HepG2 (cell line): ENCODE results near the gene DNAJB11. TPM values are rescaled to one million over a fixed set of nuclear protein-coding genes. Genes with fewer than 3 reads are reported as not detected.
A peak's percentile ranks its signal among the peaks of the same experiment; 100 is the strongest.

Experiments
- FOXC1 ChIP-seq: sonication (generic); formaldehyde crosslinking; IDR thresholded peaks from 2 replicates; pipeline ENCODE4 v1.8.0; 2022; ENCODE audit warnings: mild to moderate bottlenecking, missing genetic modification reagents, borderline replicate concordance
- HINFP ChIP-seq: sonication (generic); formaldehyde crosslinking; IDR thresholded peaks from 2 replicates; pipeline ENCODE4 v1.4.0; 2020; ENCODE audit warnings: low read depth, mild to moderate bottlenecking, missing genetic modification reagents
- MED1 ChIP-seq: sonication (generic); formaldehyde crosslinking; IDR thresholded peaks from 2 replicates; pipeline ENCODE4 v1.4.0; 2020; ENCODE audit warnings: missing genetic modification reagents
- MLXIP ChIP-seq: sonication (generic); formaldehyde crosslinking; IDR thresholded peaks from 2 replicates; pipeline ENCODE4 v1.9.0; 2021; ENCODE audit warnings: missing genetic modification reagents, borderline replicate concordance
- MXI1 ChIP-seq: IDR thresholded peaks from 3 replicates; pipeline ENCODE4 v1.6.1; 2012; ENCODE audit warnings: low read depth, low read length, inconsistent platforms, borderline replicate concordance
- NCOR1 ChIP-seq: fragments of 200-600 bp; sonication (generic); IDR thresholded peaks from 2 replicates; pipeline ENCODE4 v1.7.0; 2017; ENCODE audit warnings: antibody characterized with exemption, low read length, borderline replicate concordance
- PRMT3 ChIP-seq: sonication (generic); formaldehyde crosslinking; IDR thresholded peaks from 2 replicates; pipeline ENCODE4 v1.8.1; 2022; ENCODE audit warnings: low read depth, mild to moderate bottlenecking, moderate library complexity, missing genetic modification reagents, borderline replicate concordance
- SIX1 ChIP-seq: sonication (generic); formaldehyde crosslinking; IDR thresholded peaks from 2 replicates; pipeline ENCODE4 v1.4.0; 2020; ENCODE audit warnings: missing genetic modification reagents, borderline replicate concordance
- SIX4 ChIP-seq: sonication (generic); formaldehyde crosslinking; IDR thresholded peaks from 2 replicates; pipeline ENCODE4 v1.4.0; 2020; ENCODE audit warnings: missing genetic modification reagents
- TIGD3 ChIP-seq: sonication (generic); formaldehyde crosslinking; IDR thresholded peaks from 2 replicates; pipeline ENCODE4 v1.5.1; 2020; ENCODE audit warnings: mild to moderate bottlenecking, missing genetic modification reagents, borderline replicate concordance
- ZNF644 ChIP-seq: IDR thresholded peaks from 2 replicates; pipeline ENCODE4 v1.6.1; 2016; ENCODE audit warnings: low read depth
- ZNF766 ChIP-seq: sonication (generic); formaldehyde crosslinking; IDR thresholded peaks from 2 replicates; pipeline ENCODE4 v1.5.0; 2020; ENCODE audit warnings: missing genetic modification reagents, borderline replicate concordance
- polyA plus RNA-seq, 8 experiments: library from polyadenylated mRNA; depleted of rRNA in 3 of 8; stranded (reverse) in 7 of 8; unstranded in 1 of 8; fragments of >200 nt; fragmentation: Illumina TruSeq in 4 of 8; extraction: Trizol in 4 of 8; gene quantifications; 2 replicates each; pipeline versions ENCODE4 v1.2.1 to v1.2.3, GENCODE V29; 2011 to 2016; ENCODE audit warnings: low read depth in 4 of 8, missing spikeins in 1 of 8, mixed read lengths in 1 of 8; ENCODE audit not compliant: insufficient read depth in 1 of 8
- total RNA-seq, 5 experiments: library from RNA; depleted of rRNA; stranded (reverse); fragments of >200 nt; fragmentation: Illumina TruSeq; extraction: Trizol; gene quantifications; 2 replicates each; pipeline ENCODE4 v1.2.3, GENCODE V29; 2016; ENCODE audit warnings: low read depth in 1 of 5
- TF ChIP-seq, protein P1 (sequence below): sonication (generic); formaldehyde crosslinking; IDR thresholded peaks from 2 replicates; pipeline ENCODE4 v1.4.0; 2020; ENCODE audit warnings: missing genetic modification reagents, borderline replicate concordance
- TF ChIP-seq, protein P2 (sequence below): IDR thresholded peaks from 2 replicates; pipeline ENCODE4 v1.6.1; 2016; ENCODE audit warnings: missing genetic modification reagents, missing compliant biosample characterization
- TF ChIP-seq, protein P3 (sequence below): sonication (generic); formaldehyde crosslinking; IDR thresholded peaks from 2 replicates; pipeline ENCODE4 v1.5.0; 2020; ENCODE audit warnings: missing genetic modification reagents, mild to moderate bottlenecking, borderline replicate concordance

Gene DNAJB11
- total and polyA plus RNA-seq, 2 of the 13 experiments (the other 11 are each of a cell fraction or from before 2014, with no cell fraction given) = 41.0 to 132 TPM

- TF ChIP-seq MLXIP (CRISPR knock-in tag) (no peak), FOXC1 (peak; percentile 24; the same call in 1 of the 2 replicates), PRMT3 (CRISPR knock-in tag) (no peak), HINFP (CRISPR knock-in tag) (no peak), TIGD3 (CRISPR knock-in tag) (no peak), SIX1 (CRISPR knock-in tag) (peak; percentile 87), ZNF766 (CRISPR knock-in tag) (no peak), MXI1 (no peak; the same call in 2 of the 3 replicates), NCOR1 (peak; percentile 36; the same call in 1 of the 2 replicates), MED1 (CRISPR knock-in tag) (peak; percentile 99), SIX4 (CRISPR knock-in tag) (peak; percentile 64; the same call in 1 of the 2 replicates), ZNF644 (CRISPR knock-in tag) (peak; percentile 98)
- TF ChIP-seq, protein P1, sequence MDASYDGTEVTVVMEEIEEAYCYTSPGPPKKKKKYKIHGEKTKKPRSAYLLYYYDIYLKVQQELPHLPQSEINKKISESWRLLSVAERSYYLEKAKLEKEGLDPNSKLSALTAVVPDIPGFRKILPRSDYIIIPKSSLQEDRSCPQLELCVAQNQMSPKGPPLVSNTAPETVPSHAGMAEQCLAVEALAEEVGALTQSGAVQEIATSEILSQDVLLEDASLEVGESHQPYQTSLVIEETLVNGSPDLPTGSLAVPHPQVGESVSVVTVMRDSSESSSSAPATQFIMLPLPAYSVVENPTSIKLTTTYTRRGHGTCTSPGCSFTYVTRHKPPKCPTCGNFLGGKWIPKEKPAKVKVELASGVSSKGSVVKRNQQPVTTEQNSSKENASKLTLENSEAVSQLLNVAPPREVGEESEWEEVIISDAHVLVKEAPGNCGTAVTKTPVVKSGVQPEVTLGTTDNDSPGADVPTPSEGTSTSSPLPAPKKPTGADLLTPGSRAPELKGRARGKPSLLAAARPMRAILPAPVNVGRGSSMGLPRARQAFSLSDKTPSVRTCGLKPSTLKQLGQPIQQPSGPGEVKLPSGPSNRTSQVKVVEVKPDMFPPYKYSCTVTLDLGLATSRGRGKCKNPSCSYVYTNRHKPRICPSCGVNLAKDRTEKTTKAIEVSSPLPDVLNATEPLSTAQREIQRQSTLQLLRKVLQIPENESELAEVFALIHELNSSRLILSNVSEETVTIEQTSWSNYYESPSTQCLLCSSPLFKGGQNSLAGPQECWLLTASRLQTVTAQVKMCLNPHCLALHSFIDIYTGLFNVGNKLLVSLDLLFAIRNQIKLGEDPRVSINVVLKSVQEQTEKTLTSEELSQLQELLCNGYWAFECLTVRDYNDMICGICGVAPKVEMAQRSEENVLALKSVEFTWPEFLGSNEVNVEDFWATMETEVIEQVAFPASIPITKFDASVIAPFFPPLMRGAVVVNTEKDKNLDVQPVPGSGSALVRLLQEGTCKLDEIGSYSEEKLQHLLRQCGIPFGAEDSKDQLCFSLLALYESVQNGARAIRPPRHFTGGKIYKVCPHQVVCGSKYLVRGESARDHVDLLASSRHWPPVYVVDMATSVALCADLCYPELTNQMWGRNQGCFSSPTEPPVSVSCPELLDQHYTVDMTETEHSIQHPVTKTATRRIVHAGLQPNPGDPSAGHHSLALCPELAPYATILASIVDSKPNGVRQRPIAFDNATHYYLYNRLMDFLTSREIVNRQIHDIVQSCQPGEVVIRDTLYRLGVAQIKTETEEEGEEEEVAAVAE = no peak
- TF ChIP-seq, protein P2, sequence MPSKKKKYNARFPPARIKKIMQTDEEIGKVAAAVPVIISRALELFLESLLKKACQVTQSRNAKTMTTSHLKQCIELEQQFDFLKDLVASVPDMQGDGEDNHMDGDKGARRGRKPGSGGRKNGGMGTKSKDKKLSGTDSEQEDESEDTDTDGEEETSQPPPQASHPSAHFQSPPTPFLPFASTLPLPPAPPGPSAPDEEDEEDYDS = peak; percentile 75
- TF ChIP-seq, protein P3, sequence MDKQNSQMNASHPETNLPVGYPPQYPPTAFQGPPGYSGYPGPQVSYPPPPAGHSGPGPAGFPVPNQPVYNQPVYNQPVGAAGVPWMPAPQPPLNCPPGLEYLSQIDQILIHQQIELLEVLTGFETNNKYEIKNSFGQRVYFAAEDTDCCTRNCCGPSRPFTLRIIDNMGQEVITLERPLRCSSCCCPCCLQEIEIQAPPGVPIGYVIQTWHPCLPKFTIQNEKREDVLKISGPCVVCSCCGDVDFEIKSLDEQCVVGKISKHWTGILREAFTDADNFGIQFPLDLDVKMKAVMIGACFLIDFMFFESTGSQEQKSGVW (CRISPR knock-in tag) = no peak
These were observed 35.3 kb downstream of the DNAJB11 start (continued) for GRCh38 chr3:186605561-186606545.
